Stomach (tissue), 4 donors: ENCODE results near the gene EML6.

Experiments
- EP300 ChIP-seq: sonication (generic); formaldehyde crosslinking; IDR thresholded peaks from one replicate; pipeline ENCODE4 v1.6.1; 2017; ENCODE audit warnings: antibody characterized with exemption
- TF ChIP-seq, protein P1 (sequence below), 7 experiments: fragments of 450-650 bp in 4 of 7; fragments of 200-600 bp in 3 of 7; sonication (generic) in 3 of 7; IDR thresholded peaks; one replicate each; pipeline ENCODE4 v1.5.1; 2016 to 2019; ENCODE audit warnings: antibody characterized with exemption in 7 of 7, control low read depth in 2 of 7, mild to moderate bottlenecking in 1 of 7

DNA sequence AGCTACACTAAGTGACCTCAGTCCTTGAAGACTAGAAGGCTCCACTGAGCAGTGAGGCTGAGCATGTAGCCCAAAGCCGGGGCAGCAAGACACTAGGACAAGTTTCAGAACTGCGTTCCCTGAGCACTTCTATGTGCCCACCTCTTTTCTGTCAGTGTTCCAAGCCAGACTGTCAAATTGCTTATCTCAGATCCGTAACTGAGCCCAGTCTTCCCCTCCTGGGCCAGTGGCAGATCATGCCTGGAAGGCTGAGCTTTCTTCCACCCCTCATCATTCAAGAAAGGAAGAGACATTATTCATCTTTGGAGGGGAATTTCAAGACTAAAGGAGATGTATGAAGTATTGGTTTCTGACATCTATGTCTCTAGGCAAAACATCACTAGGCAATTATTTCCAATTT, 49.8 kb downstream of the EML6 start:
- TF ChIP-seq EP300 = no peak
- TF ChIP-seq, protein P1, sequence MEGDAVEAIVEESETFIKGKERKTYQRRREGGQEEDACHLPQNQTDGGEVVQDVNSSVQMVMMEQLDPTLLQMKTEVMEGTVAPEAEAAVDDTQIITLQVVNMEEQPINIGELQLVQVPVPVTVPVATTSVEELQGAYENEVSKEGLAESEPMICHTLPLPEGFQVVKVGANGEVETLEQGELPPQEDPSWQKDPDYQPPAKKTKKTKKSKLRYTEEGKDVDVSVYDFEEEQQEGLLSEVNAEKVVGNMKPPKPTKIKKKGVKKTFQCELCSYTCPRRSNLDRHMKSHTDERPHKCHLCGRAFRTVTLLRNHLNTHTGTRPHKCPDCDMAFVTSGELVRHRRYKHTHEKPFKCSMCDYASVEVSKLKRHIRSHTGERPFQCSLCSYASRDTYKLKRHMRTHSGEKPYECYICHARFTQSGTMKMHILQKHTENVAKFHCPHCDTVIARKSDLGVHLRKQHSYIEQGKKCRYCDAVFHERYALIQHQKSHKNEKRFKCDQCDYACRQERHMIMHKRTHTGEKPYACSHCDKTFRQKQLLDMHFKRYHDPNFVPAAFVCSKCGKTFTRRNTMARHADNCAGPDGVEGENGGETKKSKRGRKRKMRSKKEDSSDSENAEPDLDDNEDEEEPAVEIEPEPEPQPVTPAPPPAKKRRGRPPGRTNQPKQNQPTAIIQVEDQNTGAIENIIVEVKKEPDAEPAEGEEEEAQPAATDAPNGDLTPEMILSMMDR (IDR thresholded peaks at IDR 0.05) = no peak
